HepG2 (cell line): ENCODE data around the gene ST3GAL5. TPM values are rescaled to one million over a fixed set of nuclear protein-coding genes. Genes with fewer than 3 reads are reported as not detected.

Experiments used
- BHLHE40 ChIP-seq: IDR thresholded peaks from 2 replicates; pipeline ENCODE4 v1.6.1; 2011; ENCODE audit warnings: low read length, improper control_type of control experiment
- EHMT2 ChIP-seq: fragments of 200-600 bp; sonication (generic); IDR thresholded peaks from 2 replicates; pipeline ENCODE4 v1.7.0; 2017; ENCODE audit warnings: antibody characterized with exemption, low read depth, low read length, borderline replicate concordance
- KDM4B ChIP-seq: sonication (generic); formaldehyde crosslinking; IDR thresholded peaks from 2 replicates; pipeline ENCODE4 v1.4.0; 2020; ENCODE audit warnings: missing genetic modification reagents
- KIAA2018 ChIP-seq: sonication (generic); formaldehyde crosslinking; IDR thresholded peaks from 2 replicates; pipeline ENCODE4 v1.5.0; 2020; ENCODE audit warnings: mild to moderate bottlenecking, missing genetic modification reagents, borderline replicate concordance
- MXD1 ChIP-seq: sonication (generic); formaldehyde crosslinking; IDR thresholded peaks from 2 replicates; pipeline ENCODE4 v1.4.0; 2020; ENCODE audit warnings: mild to moderate bottlenecking, missing genetic modification reagents
- MYNN ChIP-seq: sonication (generic); formaldehyde crosslinking; IDR thresholded peaks from 2 replicates; pipeline ENCODE4 v1.4.0; 2020; ENCODE audit warnings: mild to moderate bottlenecking, low read depth, missing genetic modification reagents
- TOE1 ChIP-seq: sonication (generic); formaldehyde crosslinking; IDR thresholded peaks from 2 replicates; pipeline ENCODE4 v1.4.0; 2020; ENCODE audit warnings: mild to moderate bottlenecking, missing genetic modification reagents
- U2AF2 ChIP-seq: fragments of 200-400 bp; formaldehyde crosslinking; IDR thresholded peaks from 2 replicates; pipeline ENCODE4 v1.6.1; 2017; ENCODE audit warnings: low read depth, mild to moderate bottlenecking, low read length
- ZFAT ChIP-seq: sonication (generic); formaldehyde crosslinking; conservative IDR thresholded peaks from 2 replicates; pipeline ENCODE4 v1.8.1; 2023; ENCODE audit warnings: missing genetic modification reagents, inconsistent platforms
- ZFP90 ChIP-seq: sonication (generic); formaldehyde crosslinking; IDR thresholded peaks from 2 replicates; pipeline ENCODE4 v1.8.0; 2022; ENCODE audit warnings: missing genetic modification reagents, mild to moderate bottlenecking, inconsistent platforms, borderline replicate concordance
- ZNF121 ChIP-seq: sonication (generic); formaldehyde crosslinking; IDR thresholded peaks from 2 replicates; pipeline ENCODE4 v1.5.0; 2020; ENCODE audit warnings: mild to moderate bottlenecking, missing genetic modification reagents
- ZNF136 ChIP-seq: sonication (generic); formaldehyde crosslinking; IDR thresholded peaks from 2 replicates; pipeline ENCODE4 v1.8.1; 2022; ENCODE audit warnings: low read depth, mild to moderate bottlenecking, moderate library complexity, missing genetic modification reagents
- ZNF17 ChIP-seq: sonication (generic); formaldehyde crosslinking; IDR thresholded peaks from 2 replicates; pipeline ENCODE4 v1.5.0; 2020; ENCODE audit warnings: mild to moderate bottlenecking, missing genetic modification reagents
- ZNF281 ChIP-seq: sonication (generic); formaldehyde crosslinking; IDR thresholded peaks from 2 replicates; pipeline ENCODE4 v1.4.0; 2020; ENCODE audit warnings: missing genetic modification reagents, borderline replicate concordance
- ZNF282 ChIP-seq: fragments of 450-650 bp; IDR thresholded peaks from 2 replicates; pipeline ENCODE4 v1.6.1; 2018; ENCODE audit not compliant: partially characterized antibody
- ZNF501 ChIP-seq: sonication (generic); formaldehyde crosslinking; IDR thresholded peaks from 2 replicates; pipeline ENCODE4 v1.5.1; 2020; ENCODE audit warnings: mild to moderate bottlenecking, moderate library complexity, missing genetic modification reagents
- ZNF629 ChIP-seq: sonication (generic); formaldehyde crosslinking; conservative IDR thresholded peaks from 2 replicates; pipeline ENCODE4 v1.5.0; 2020; ENCODE audit warnings: missing genetic modification reagents
- polyA plus RNA-seq, 8 experiments: library from polyadenylated mRNA; depleted of rRNA in 3 of 8; stranded (reverse) in 7 of 8; unstranded in 1 of 8; fragments of >200 nt; fragmentation: Illumina TruSeq in 4 of 8; extraction: Trizol in 4 of 8; gene quantifications; 2 replicates each; pipeline versions ENCODE4 v1.2.1 to v1.2.3, GENCODE V29; 2011 to 2016; ENCODE audit warnings: low read depth in 4 of 8, missing spikeins in 1 of 8, mixed read lengths in 1 of 8; ENCODE audit not compliant: insufficient read depth in 1 of 8
- total RNA-seq, 5 experiments: library from RNA; depleted of rRNA; stranded (reverse); fragments of >200 nt; fragmentation: Illumina TruSeq; extraction: Trizol; gene quantifications; 2 replicates each; pipeline ENCODE4 v1.2.3, GENCODE V29; 2016; ENCODE audit warnings: low read depth in 1 of 5

The ST3GAL5 gene
- total and polyA plus RNA-seq, 2 of the 13 experiments (the other 11 are each of a cell fraction or from before 2014, with no cell fraction given), result 1.3 to 2.0 TPM

GRCh38 chr2:85888684-85889626 is at the start of gene ST3GAL5 (continued):
- TF ChIP-seq ZNF136 (CRISPR knock-in tag) (no peak), ZFP90 (CRISPR knock-in tag) (no peak; the same call in 1 of the 2 replicates), U2AF2 (no peak), KDM4B (peak; percentile 32; the same call in 1 of the 2 replicates), MYNN (0 out of 2 replicates have a peak, but pooled peaks have one; percentile 66), ZNF281 (CRISPR knock-in tag) (peak; percentile 46), KIAA2018 (CRISPR knock-in tag) (no peak), ZNF629 (CRISPR knock-in tag) (0 out of 2 replicates have a peak, but pooled peaks have one; percentile 10), ZNF121 (no peak), ZNF282 (no peak), ZFAT (CRISPR knock-in tag) (0 out of 2 replicates have a peak, but pooled peaks have one; percentile 52), TOE1 (CRISPR knock-in tag) (peak; percentile 66; the same call in 1 of the 2 replicates), ZNF17 (CRISPR knock-in tag) (no peak), ZNF501 (CRISPR knock-in tag) (peak; percentile 64), MXD1 (no peak), BHLHE40 (no peak), EHMT2 (no peak)
